Caco-2 (cell line): Measurements from ENCODE around the gene UNC5A. TPM values are rescaled to one million over a fixed set of nuclear protein-coding genes. Genes with fewer than 3 reads are reported as not detected.

Experiments
- BruUV-seq: library from RNA; stranded (reverse); fragments of 400-500 nt; replicated peaks from 2 replicates; lab custom pipeline; 2021; lab: Mats Ljungman, UMichigan
- CTCF ChIA-PET: fragments of 300-600 bp; sonication (Branson Sonifier 250); formaldehyde crosslinking; loops from one replicate; lab custom pipeline; 2022; ENCODE audit warnings: antibody characterized with exemption; lab: Charles Lee
- POLR2A ChIA-PET: fragments of 300-600 bp; sonication (Branson Sonifier 250); formaldehyde crosslinking; loops from one replicate; lab custom pipeline; 2022; ENCODE audit warnings: antibody characterized with exemption; lab: Charles Lee
- DNase-seq, 2 experiments: peaks; one replicate each; pipeline versions ENCODE4 v3.0.0 to v3.0.0-alpha.2; 2020 to 2022
- H3K27me3 ChIP-seq: replicated peaks from 2 replicates; pipeline ENCODE4 v1.6.0; 2011; ENCODE audit warnings: low read length; ENCODE audit not compliant: control insufficient read depth, insufficient read depth
- H3K36me3 ChIP-seq: 2 replicates; pipeline ENCODE4 v1.5.1; 2011; ENCODE audit warnings: low read length; ENCODE audit not compliant: control insufficient read depth, insufficient read depth
- H3K4me1 ChIP-seq: fragments of 250-450 bp; sonication (Bioruptor Pico); 2 replicates; pipeline ENCODE4 v1.5.1; 2020; ENCODE audit warnings: mild to moderate bottlenecking
- H3K4me3 ChIP-seq: 2 replicates; pipeline ENCODE4 v1.5.1; 2011; ENCODE audit warnings: low read depth, mild to moderate bottlenecking, control low read depth, low read length
- H3K9me3 ChIP-seq: fragments of 250-450 bp; sonication (Bioruptor Pico); 2 replicates; pipeline ENCODE4 v1.5.1; 2020; ENCODE audit warnings: mild to moderate bottlenecking, moderate library complexity
- H3K27ac Mint-ChIP-seq: one replicate; pipeline ENCODE4 v1.8.0; 2022; ENCODE audit warnings: mixed read lengths; ENCODE audit not compliant: unreplicated experiment
- H3K27me3 Mint-ChIP-seq: one replicate; pipeline ENCODE4 v1.8.0; 2022; ENCODE audit warnings: mixed read lengths; ENCODE audit not compliant: insufficient read depth, unreplicated experiment
- H3K36me3 Mint-ChIP-seq: one replicate; pipeline ENCODE4 v1.8.0; 2022; ENCODE audit warnings: mild to moderate bottlenecking, mixed read lengths; ENCODE audit not compliant: insufficient read depth, unreplicated experiment
- H3K4me1 Mint-ChIP-seq: one replicate; pipeline ENCODE4 v1.8.0; 2022; ENCODE audit warnings: low read depth, mixed read lengths; ENCODE audit not compliant: unreplicated experiment
- H3K4me3 Mint-ChIP-seq: one replicate; pipeline ENCODE4 v1.8.0; 2022; ENCODE audit warnings: mild to moderate bottlenecking, moderate library complexity, mixed read lengths; ENCODE audit not compliant: unreplicated experiment
- H3K9me3 Mint-ChIP-seq: one replicate; pipeline ENCODE4 v1.8.0; 2022; ENCODE audit warnings: mixed read lengths; ENCODE audit not compliant: unreplicated experiment
- CTCF ChIP-seq, 2 experiments: fragments of 200-600 bp in 1 of 2; IDR thresholded peaks; 1 replicate in 1 of 2; 2 replicates in 1 of 2; pipeline versions ENCODE4 v1.5.1 to v1.8.0; 2011 to 2022; ENCODE audit warnings: antibody characterized with exemption in 1 of 2, control low read depth in 1 of 2, inconsistent platforms in 1 of 2, low read depth in 1 of 2, low read length in 1 of 2, mild to moderate bottlenecking in 1 of 2, moderate library complexity in 1 of 2; ENCODE audit not compliant: insufficient read depth in 1 of 2, severe bottlenecking in 1 of 2, unreplicated experiment in 1 of 2
- intact Hi-C: fragments of 100-400 bp; cut with micrococcal nuclease; formaldehyde crosslinking; loops from one replicate; pipeline ENCODE4 v1.10.0; 2022; ENCODE audit not compliant: unreplicated experiment
- total RNA-seq: library from RNA; stranded (reverse); gene quantifications from 2 replicates; pipeline ENCODE4 v1.2.3, GENCODE V29; 2022

UNC5A gene
- total RNA-seq, 1 experiment from 2014 or later = not detected

GRCh38 chr5:176784218-176785165, 25.9 kb upstream of the UNC5A start:
- Histone ChIP-seq H3K4me1 (no peaks in the 10 kb centered on the region), H3K36me3 (no peaks in the 10 kb centered on the region), H3K27me3 (no peaks in the 10 kb centered on the region; the same call in none of the 2 replicates), H3K9me3 (no peaks in the 10 kb centered on the region), H3K4me3 (no peak overlapping the region)
- BruUV-seq = no TSS peak
- no peak overlapping the region for H3K27ac Mint-ChIP-seq
- no peaks in the 10 kb centered on the region for H3K9me3 Mint-ChIP-seq
- peaks cover 14% of the 10 kb centered on the region for H3K27me3 Mint-ChIP-seq
- no peak for TF ChIP-seq CTCF (IDR thresholded peaks at IDR 0.05; ENCODE audit: insufficient read depth in 1 of 2, low read depth in 1 of 2, low read length in 1 of 2, severe bottlenecking in 1 of 2, unreplicated experiment in 1 of 2)
- CTCF ChIA-PET = interaction anchor here (0.7 kb wide), 1 partner anchor 124 kb away, joined by 3 read pairs; no protein-coding TSS in a partner anchor
- no peaks in the 10 kb centered on the region for H3K36me3 Mint-ChIP-seq
- no peak overlapping the region for H3K4me3 Mint-ChIP-seq
- POLR2A ChIA-PET = no interaction called here
- no peaks in the 10 kb centered on the region for H3K4me1 Mint-ChIP-seq
- DNase-seq = no peak
- intact Hi-C loops = no loop called here

DNA sequence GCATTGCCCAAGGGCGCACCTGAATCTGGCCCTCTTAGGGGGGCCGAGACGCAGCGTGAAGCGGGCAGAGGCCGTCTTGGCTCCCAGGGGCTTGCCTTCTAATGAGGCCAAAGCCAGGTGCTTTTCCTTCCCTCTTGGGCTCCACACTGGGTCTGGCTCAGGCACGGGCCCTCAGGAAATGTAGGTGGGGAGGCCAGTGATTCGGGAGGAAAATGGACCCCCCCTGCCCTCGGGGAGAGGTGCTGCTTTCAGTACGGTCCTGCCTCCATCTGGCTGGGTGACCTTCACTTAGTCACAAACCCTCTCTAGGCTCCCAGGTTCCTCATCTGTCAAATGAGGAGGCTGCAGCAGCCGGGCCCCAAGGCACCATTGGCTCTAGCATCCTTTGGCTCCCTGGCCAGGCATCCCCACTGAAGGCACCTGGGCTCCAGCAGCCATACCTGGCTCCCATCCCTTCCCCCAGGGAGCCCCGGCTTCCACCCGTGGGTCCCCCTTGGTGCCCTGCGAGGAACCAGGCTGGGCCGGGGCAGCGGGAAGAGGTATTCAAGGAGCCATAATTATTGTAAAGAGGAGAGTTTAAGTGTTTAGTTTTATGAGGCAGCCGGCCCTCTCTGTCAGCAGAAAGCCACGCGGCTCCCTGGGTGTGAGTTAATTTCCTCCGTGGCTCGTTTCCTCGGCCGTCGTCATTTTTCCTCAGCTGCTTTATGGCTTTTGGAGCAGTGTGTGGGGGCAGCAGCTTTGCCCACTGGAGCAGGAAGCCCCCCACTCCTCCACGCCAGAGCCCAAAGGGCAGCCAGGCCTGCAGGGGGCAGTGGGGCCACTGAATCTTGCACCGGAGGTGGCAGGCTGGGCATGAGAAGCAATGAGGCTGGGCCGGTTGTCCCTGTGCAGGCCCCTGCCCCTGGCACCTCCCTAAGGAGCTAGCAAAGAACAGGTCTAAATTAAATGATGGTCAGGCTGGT, 24.9 kb upstream of the UNC5A start:
- intact Hi-C loops = no loop called here
- BruUV-seq = no TSS peak
- ChIA-PET CTCF (interaction anchor here (0.7 kb wide), 1 partner anchor 125 kb away, joined by 3 read pairs; no protein-coding TSS in a partner anchor), POLR2A (no interaction called here)
- Mint-ChIP-seq H3K9me3 (no peaks in the 10 kb centered on the region), H3K27ac (no peak overlapping the region), H3K4me1 (no peaks in the 10 kb centered on the region), H3K27me3 (peaks cover 12% of the 10 kb centered on the region), H3K4me3 (no peak overlapping the region), H3K36me3 (no peaks in the 10 kb centered on the region)
- H3K27me3 ChIP-seq = no peaks in the 10 kb centered on the region; the same call in none of the 2 replicates
- TF ChIP-seq CTCF (IDR thresholded peaks at IDR 0.05; ENCODE audit: insufficient read depth in 1 of 2, low read depth in 1 of 2, low read length in 1 of 2, severe bottlenecking in 1 of 2, unreplicated experiment in 1 of 2) = no peak
- H3K4me1 ChIP-seq = no peaks in the 10 kb centered on the region
- DNase-seq = no peak
- H3K36me3 ChIP-seq = no peaks in the 10 kb centered on the region
- H3K9me3 ChIP-seq = no peaks in the 10 kb centered on the region
- H3K4me3 ChIP-seq = no peak overlapping the region

GRCh38 chr5:176787676-176788075, 22.7 kb upstream of the UNC5A start:
- ChIA-PET POLR2A (no interaction called here), CTCF (interaction anchor here (0.5 to 1.8 kb wide), 2 partner anchors 127 to 140 kb away, joined by 4 to 5 read pairs; no protein-coding TSS in a partner anchor)
- Mint-ChIP-seq H3K4me3 (no peak overlapping the region), H3K27me3 (peaks cover 21% of the 10 kb centered on the region), H3K36me3 (no peaks in the 10 kb centered on the region), H3K9me3 (no peaks in the 10 kb centered on the region), H3K4me1 (no peaks in the 10 kb centered on the region), H3K27ac (no peak overlapping the region)
- Histone ChIP-seq H3K36me3 (no peaks in the 10 kb centered on the region), H3K4me1 (no peaks in the 10 kb centered on the region), H3K4me3 (no peak overlapping the region), H3K27me3 (no peaks in the 10 kb centered on the region; the same call in 1 of the 2 replicates), H3K9me3 (no peaks in the 10 kb centered on the region)
- intact Hi-C loops = no loop called here
- no peak for TF ChIP-seq CTCF (IDR thresholded peaks at IDR 0.05; ENCODE audit: insufficient read depth in 1 of 2, low read depth in 1 of 2, low read length in 1 of 2, severe bottlenecking in 1 of 2, unreplicated experiment in 1 of 2)
- DNase-seq = no peak
- BruUV-seq = no TSS peak
